Measurements from ENCODE around the gene SLC41A2. TPM values are rescaled to one million over a fixed set of nuclear protein-coding genes. Genes with fewer than 3 reads are reported as not detected.

SLC41A2 gene
- polyA plus RNA-seq, 1 donor, result 2.2 TPM

GRCh38 chr12:104930388-104931326 is 27.4 kb downstream of the SLC41A2 start:
- no peak for DNase-seq (ENCODE audit: low read depth)

DNA sequence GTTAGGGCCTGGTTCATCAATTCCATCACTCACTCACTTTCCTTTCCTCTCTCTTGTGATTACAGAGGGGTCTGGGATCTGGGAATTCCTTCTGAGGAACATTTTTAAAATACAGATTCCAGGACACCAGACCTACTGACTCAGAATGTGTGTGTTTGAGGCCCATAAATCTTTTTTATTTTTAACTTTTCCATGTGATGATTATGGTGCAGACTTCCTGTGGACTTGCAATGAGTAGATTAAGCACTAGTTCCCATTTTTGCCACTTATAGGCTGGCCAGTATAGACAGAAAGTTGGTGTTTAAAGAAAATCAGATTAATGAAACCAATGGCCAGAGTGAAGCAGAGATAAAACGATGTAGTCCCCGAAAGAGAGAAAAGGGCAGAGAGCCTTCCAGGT is 28.1 kb downstream of the SLC41A2 start:
- DNase-seq (ENCODE audit: low read depth), result no peak

GRCh38 chr12:104929368-104929767 is 28.7 kb downstream of the SLC41A2 start:
- DNase-seq (ENCODE audit: low read depth), result no peak

GRCh38 chr12:104928036-104928745 is 29.9 kb downstream of the SLC41A2 start:
- DNase-seq (ENCODE audit: low read depth), result no peak

DNA sequence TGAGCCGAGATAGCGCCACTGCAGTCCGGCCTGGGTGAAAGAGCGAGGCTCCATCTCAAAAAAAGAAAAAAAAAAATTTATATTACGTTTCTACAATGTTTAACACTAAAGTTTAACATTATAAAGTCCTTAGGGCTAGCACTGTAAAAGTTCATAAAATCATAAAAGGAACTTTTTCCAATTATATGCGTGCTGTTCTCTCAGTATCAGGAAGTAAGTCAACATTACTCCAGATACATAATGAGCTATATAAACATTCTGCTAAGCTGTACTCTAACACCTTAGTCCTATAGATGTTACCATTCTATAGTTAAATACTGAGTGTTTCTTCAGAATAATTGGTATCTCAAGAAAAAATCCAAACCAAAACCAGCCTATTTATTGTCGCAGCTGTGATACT is 32.6 kb downstream of the SLC41A2 start:
- no peak for DNase-seq (ENCODE audit: low read depth)

GRCh38 chr12:104921340-104921739 is 36.8 kb downstream of the SLC41A2 start:
- no peak for DNase-seq (ENCODE audit: low read depth)

GRCh38 chr12:104911942-104912341 is 46.1 kb downstream of the SLC41A2 start:
- no peak for DNase-seq (ENCODE audit: low read depth)

DNA sequence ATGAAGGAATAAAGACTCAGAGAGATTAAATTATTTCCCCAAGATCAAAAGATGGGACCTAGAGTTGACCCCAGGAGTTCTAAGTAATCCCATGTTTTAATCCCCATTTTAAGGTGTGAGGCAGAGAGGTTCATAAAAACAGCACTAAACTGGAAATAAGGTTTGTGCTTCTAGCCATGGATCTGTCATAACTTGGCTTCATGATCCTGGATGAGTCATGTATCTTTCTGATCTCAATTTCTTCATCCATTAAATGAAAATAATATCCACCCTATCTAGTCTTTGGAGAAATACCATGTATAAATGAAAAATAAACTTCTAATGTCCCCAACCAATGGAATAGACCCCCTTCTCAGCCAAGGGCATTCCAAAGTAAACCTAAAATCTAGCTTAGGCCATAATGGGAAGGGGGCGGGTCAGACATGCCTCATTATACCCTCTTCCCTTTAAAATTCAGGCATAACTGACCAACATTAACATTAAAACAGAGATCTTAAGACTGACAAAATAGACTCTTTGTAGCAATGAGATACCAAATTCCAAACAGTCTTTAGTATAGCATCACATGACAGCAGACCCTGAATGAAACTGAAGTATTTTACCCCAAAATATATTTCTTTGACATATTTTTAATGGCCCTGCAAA is 47.8 kb downstream of the SLC41A2 start:
- DNase-seq (ENCODE audit: low read depth), result no peak

- DNase-seq (ENCODE audit: low read depth), result no peak
These were observed 48.3 kb downstream of the SLC41A2 start for GRCh38 chr12:104909761-104910160.

Other genes starting within 250 kb of the SLC41A2 start
- 11.4 TPM for gene NOPCHAP1, start 28.0 kb upstream of the SLC41A2 start, polyA plus RNA-seq (ENCODE audit: insufficient read length)
- gene ALDH1L2, start 126.2 kb upstream of the SLC41A2 start, polyA plus RNA-seq (ENCODE audit: insufficient read length), result 6.5 TPM
- 33.0 TPM for gene WASHC4, start 149.4 kb upstream of the SLC41A2 start, polyA plus RNA-seq (ENCODE audit: insufficient read length)